Inflammatory macrophage treated with lipopolysaccharide for 1 hour (primary cell): ENCODE measurements around the gene KCNQ2.

Source experiments
- DNase-seq, 2 donors: peaks; one replicate each; pipeline ENCODE4 v3.0.0-alpha.2; 2020 to 2022

The KCNQ2 gene

GRCh38 chr20:63501818-63502670 is 29.6 kb upstream of the KCNQ2 start:
- no peak for DNase-seq

GRCh38 chr20:63500902-63501817 is 28.7 kb upstream of the KCNQ2 start:
- DNase-seq: no peak

GRCh38 chr20:63500151-63500901 is 27.9 kb upstream of the KCNQ2 start:
- DNase-seq: no peak

DNA sequence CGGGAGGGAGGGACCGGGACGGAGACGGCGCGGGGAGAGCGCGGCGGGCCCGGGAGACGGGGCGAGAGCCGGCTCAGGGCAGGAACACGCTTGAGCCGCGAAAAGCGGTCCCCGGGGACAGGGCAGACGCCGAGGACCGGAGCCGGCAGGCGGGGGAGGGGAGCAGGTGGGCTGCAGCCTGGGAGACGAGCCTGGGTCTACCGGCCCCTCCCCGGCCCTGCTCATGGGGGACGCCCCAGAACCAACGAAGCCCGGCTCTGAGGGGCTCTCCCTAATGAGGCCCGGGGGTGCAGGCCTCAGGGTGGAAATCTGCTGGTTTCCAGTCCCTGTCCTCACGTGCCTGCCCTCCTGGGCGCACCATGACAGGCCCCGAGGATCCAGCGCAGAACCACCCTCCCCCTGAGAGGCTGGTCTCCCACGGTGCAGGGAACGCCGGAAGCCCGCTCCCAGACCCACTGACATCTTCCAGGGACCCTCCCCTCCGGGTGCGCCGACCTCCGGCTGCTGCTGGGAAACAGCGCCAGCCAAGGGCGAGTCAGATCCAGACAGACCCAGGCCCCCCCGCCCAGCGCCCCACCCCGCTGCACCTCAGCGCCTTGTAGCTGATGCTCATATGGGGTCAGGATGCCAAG is 27.0 kb upstream of the KCNQ2 start:
- DNase-seq: no peak

GRCh38 chr20:63498960-63499337 is 26.5 kb upstream of the KCNQ2 start, which contains the start of gene EEF1A2:
Gene EEF1A2, minus strand, starts transcription at chr20:63499083. Its CDS starts 1,320 bp downstream, at chr20:63497763.
- DNase-seq: peak in 1 of 2 donors; percentile 11

GRCh38 chr20:63497946-63498935 is 25.8 kb upstream of the KCNQ2 start:
- DNase-seq: no peak

DNA sequence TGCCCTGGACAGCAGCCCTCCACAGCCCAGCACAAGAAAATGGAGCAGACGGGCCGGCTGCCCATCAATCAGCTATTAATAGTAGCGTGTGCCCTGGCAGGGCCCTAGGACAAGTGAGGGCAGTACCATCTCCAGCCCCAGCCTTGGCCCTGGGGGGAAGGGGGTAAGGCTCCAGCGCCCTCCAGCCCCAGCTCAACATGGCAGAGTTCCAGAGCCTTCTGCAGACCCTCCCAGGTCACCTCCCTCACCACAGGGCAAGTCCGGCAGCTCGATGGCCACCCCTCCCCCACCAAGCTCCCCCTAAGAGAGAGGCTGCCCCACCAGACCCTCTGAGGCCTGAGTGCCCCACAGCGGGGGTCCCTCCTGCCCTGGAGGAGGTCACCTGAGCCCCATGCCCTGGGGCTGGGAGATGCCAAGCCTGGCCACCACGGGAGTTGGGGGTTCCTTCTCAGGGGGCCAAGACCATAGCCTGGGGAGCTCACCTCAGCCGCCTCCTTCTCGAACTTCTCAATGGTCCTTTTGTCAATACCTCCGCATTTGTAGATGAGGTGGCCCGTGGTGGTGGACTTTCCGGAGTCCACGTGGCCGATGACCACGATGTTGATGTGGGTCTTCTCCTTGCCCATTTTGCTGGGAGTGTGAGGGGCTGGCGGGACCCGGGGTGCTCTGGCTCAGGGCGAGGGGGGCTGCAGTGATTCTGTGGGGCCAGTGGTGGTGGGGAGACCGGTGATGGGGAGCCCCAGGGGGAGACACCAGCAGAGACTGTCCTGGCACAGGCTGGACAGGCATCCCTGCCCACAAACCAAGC is 24.9 kb upstream of the KCNQ2 start:
- no peak for DNase-seq

DNA sequence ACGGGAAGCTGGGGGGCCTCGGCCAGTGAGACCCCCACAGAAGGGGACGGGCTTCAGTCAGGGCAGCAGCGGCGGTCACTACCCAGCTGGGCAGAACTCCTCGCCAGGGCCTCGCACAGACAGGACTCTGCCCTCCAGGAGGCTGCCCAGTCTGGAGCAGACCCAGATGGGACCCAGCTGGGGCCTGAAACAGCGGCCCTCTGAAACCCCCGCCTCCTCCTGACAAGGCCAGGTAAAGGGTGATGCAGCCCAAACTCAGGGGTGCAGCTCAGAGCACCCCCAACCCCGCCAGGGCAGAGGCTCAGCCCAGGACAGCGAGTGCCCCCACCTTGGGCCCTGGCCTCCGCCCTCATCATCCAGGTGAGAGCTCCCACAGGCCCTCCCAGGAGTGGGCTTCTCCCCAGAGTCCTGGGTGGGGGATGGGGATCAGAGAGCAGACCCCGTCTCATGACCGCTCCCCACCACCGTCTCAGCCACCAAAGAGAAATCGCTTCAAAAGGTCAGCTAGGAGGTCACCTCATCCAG is 24.2 kb upstream of the KCNQ2 start:
- DNase-seq: no peak

GRCh38 chr20:63495741-63496595 is 23.5 kb upstream of the KCNQ2 start:
- peak in 1 of 2 donors; percentile 70 for DNase-seq

DNA sequence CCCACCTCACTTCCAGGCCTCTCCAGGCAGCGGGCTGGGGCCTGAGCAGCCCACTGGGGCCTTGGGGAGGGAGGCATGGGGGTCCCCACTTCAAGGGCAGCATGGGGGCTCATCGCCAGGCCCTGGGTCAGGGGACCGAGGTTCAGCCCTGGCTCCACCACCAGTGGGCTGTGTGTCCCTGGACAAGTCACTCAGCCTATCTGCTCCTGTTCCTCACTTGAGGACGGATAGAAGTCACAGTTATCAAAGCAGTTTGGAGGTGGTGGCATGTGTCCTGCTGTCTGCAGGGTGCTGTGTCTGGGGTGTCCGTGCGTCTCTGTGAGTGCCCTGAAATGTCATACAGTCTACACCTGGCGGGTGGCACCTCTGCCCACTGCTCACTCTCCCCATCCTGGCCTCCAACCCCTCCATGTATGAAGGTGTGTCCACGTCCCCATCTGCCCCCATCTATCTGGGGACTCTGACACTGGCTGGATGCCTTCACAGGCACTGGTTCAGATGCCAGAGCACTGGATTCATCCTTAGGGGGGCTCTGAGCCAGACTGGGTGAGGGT is 22.8 kb upstream of the KCNQ2 start:
- DNase-seq: no peak

- DNase-seq: no peak
These were observed 22.1 kb upstream of the KCNQ2 start for GRCh38 chr20:63494420-63495166.

GRCh38 chr20:63494084-63494419 is 21.6 kb upstream of the KCNQ2 start:
- DNase-seq: no peak

DNA sequence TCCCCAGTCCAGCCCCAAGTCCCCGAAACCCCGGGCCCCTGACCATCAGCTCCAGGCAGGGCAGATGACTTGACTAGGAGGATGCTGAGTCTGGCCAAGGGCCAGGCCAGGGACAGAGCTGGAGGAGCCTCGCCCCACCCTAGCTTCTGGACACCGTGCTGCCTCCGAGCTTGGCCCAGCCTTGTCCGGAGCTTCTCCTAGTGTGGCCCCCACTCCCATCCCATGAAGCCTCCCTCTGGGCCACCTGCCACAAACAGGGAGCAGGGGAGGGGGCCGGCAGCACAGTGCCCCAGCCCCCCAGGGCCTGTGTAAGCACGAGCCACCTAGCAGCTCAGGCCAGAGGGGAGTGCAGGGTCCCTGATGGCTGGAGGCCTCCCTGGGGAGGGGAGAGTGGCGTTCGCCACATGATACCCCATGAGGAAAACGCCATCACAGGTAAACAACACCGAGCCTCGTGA is 21.1 kb upstream of the KCNQ2 start:
- no peak for DNase-seq

GRCh38 chr20:63492982-63493381 is 20.5 kb upstream of the KCNQ2 start:
- no peak for DNase-seq

DNA sequence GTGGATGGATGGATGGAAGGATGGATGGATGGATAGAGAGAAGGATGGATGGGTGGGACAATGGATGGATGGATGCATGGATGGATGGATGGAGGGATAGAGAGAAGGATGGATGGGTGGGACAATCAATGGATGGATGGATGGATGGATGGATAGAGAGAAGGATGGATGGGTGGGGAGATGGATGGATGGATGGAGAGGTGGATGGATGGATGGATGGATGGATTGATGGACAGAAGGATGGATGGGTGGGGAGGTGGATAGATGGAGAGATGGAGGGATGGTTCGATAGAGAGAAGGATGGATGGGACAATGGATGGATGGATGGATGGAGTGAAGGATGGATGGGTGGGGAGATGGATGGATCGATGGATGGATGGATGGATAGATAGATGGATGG is 20.1 kb upstream of the KCNQ2 start:
- DNase-seq: no peak

DNA sequence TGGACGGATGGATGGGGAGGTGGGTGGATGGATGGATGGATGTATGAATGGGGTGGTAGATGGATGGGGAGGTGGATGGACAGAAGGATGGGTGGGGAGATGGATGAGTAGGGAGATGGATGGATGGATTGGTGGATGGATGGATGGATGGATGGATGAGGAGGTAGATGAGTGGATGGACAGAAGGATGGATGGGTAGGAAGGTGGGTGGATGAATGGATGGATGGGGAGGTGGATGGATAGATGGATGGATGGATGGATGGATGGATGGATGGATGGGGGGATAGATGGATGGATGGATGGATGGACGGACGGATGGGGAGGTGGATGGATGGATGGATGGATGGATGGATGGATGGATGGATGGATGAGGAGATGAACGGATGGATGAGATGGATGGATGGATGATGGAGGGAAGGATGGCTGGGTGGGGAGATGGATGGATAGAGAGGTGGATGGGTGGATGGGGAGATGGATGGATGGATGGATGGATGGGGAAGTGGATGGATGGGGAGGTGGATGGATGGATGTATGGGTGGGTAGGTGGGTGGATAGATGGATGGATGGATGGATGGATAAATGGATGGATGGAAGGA is 19.3 kb upstream of the KCNQ2 start:
- DNase-seq: no peak

- no peak for DNase-seq
These were observed 18.6 kb upstream of the KCNQ2 start for GRCh38 chr20:63491078-63491477.

DNA sequence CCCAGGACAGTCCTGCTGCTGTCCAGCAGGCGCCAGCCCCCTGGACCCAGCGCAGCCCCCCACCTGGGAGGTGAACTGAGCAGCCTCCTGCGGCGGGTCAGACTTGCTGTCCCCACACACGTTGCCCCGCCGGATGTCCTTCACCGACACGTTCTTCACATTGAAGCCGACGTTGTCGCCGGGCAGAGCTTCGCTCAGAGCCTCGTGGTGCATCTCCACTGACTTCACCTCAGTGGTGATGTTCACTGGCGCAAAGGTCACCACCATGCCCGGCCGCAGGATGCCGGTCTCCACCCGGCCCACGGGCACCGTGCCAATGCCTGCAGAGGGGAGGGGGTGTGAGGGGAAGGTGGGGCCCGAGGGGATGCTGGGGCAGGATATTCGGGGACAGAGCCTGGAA is 18.0 kb upstream of the KCNQ2 start:
- no peak for DNase-seq
